OCI-LY3 (cell line): ENCODE measurements around the gene METTL24.

Source experiments
- H2AFZ ChIP-seq: fragments of 200-600, 300-600 bp; shearing (Covaris generic); 2 replicates; pipeline ENCODE4 v1.6.0; 2014; ENCODE audit warnings: antibody characterized with exemption, low read depth, low read length
- H3K27ac ChIP-seq: fragments of 200-600, 300-600 bp; sonication (generic); 2 replicates; pipeline ENCODE4 v1.5.1; 2014; ENCODE audit warnings: mild to moderate bottlenecking, low read length, moderate library complexity, mixed read lengths
- H3K27me3 ChIP-seq: fragments of 200-600, 300-600 bp; sonication (generic); 2 replicates; pipeline ENCODE4 v1.6.1; 2014; ENCODE audit warnings: low read depth, low read length, mixed read lengths
- H3K36me3 ChIP-seq: fragments of 200-600, 300-600 bp; sonication (generic); replicated peaks from 2 replicates; pipeline ENCODE3; 2014; ENCODE audit warnings: low read depth, low read length, mixed read lengths
- H3K4me1 ChIP-seq: fragments of 300-600, 200-600 bp; sonication (generic); 2 replicates; pipeline ENCODE4 v1.6.1; 2014; ENCODE audit warnings: low read length, mixed read lengths
- H3K4me2 ChIP-seq: fragments of 200-600, 300-600 bp; sonication (generic); 2 replicates; pipeline ENCODE4 v1.6.1; 2014; ENCODE audit warnings: low read length, mixed read lengths
- H3K4me3 ChIP-seq: fragments of 300-600, 200-600 bp; sonication (generic); 2 replicates; pipeline ENCODE4 v1.5.1; 2014; ENCODE audit warnings: antibody characterized with exemption, mild to moderate bottlenecking, low read length, moderate library complexity
- H3K79me2 ChIP-seq: fragments of 300-600, 200-600 bp; shearing (Covaris generic); 2 replicates; pipeline ENCODE4 v1.6.1; 2014; ENCODE audit warnings: mild to moderate bottlenecking, low read length, mixed read lengths
- H3K9ac ChIP-seq: fragments of 300-600, 200-600 bp; shearing (Covaris generic); 2 replicates; pipeline ENCODE4 v1.6.0; 2014; ENCODE audit warnings: mild to moderate bottlenecking, low read length, moderate library complexity
- H3K9me3 ChIP-seq: fragments of 200-600, 300-600 bp; shearing (Covaris generic); 2 replicates; pipeline ENCODE4 v1.6.1; 2014; ENCODE audit warnings: low read length, mixed read lengths; ENCODE audit not compliant: insufficient read depth
- H4K20me1 ChIP-seq: fragments of 200-600, 300-600 bp; sonication (generic); 2 replicates; pipeline ENCODE4 v1.6.1; 2016; ENCODE audit warnings: low read length, mixed read lengths; ENCODE audit not compliant: insufficient read depth
- EZH2phosphoT487 ChIP-seq: fragments of 200-600 bp; shearing (Covaris generic); IDR thresholded peaks from 2 replicates; pipeline ENCODE4 v1.6.1; 2018; ENCODE audit warnings: antibody characterized with exemption, mixed run types, low read depth
- TF ChIP-seq, protein P1 (sequence below): fragments of 200-600, 300-600 bp; sonication (generic); IDR thresholded peaks from 2 replicates; pipeline ENCODE4 v1.5.1; 2014; ENCODE audit warnings: antibody characterized with exemption, low read length, low read depth

The METTL24 gene

GRCh38 chr6:110214338-110214737, 143.8 kb downstream of the METTL24 start:
- TF ChIP-seq, protein P1, sequence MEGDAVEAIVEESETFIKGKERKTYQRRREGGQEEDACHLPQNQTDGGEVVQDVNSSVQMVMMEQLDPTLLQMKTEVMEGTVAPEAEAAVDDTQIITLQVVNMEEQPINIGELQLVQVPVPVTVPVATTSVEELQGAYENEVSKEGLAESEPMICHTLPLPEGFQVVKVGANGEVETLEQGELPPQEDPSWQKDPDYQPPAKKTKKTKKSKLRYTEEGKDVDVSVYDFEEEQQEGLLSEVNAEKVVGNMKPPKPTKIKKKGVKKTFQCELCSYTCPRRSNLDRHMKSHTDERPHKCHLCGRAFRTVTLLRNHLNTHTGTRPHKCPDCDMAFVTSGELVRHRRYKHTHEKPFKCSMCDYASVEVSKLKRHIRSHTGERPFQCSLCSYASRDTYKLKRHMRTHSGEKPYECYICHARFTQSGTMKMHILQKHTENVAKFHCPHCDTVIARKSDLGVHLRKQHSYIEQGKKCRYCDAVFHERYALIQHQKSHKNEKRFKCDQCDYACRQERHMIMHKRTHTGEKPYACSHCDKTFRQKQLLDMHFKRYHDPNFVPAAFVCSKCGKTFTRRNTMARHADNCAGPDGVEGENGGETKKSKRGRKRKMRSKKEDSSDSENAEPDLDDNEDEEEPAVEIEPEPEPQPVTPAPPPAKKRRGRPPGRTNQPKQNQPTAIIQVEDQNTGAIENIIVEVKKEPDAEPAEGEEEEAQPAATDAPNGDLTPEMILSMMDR: no peak
- TF ChIP-seq EZH2phosphoT487: no peak
- Histone ChIP-seq H3K27me3 (no peaks in the 10 kb centered on the region), H3K4me1 (peaks cover 4% of the 10 kb centered on the region; the same call in 1 of the 2 replicates), H2AFZ (no peak overlapping the region), H3K4me3 (no peak overlapping the region), H3K9me3 (no peaks in the 10 kb centered on the region), H3K4me2 (no peak overlapping the region), H3K36me3 (peaks cover 7% of the 10 kb centered on the region), H4K20me1 (no peaks in the 10 kb centered on the region), H3K27ac (no peak overlapping the region), H3K9ac (no peak overlapping the region), H3K79me2 (no peaks in the 10 kb centered on the region)

DNA sequence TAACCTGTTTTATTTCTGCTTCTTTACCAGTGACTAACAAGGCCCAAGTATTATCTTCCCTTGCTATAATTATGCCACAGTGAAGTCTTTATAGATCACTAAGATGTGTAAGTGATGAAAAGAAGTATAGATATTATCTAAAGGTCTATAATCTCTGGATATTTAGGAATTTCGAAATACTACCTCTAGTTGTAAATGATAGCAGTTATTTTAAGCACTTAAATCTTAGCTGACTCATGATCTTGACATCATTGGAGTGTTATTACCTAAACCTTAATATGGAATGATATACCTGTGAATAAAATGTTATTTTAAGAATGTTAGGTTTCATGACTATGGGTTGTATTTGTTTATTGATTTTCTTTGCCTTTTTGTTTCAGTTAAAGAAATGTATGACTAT, 146.4 kb downstream of the METTL24 start:
- H3K27me3 ChIP-seq: no peaks in the 10 kb centered on the region
- TF ChIP-seq, protein P1: no peak
- peaks cover 13% of the 10 kb centered on the region for H3K36me3 ChIP-seq
- no peak overlapping the region for H3K9ac ChIP-seq
- peaks cover 4% of the 10 kb centered on the region for H3K4me1 ChIP-seq
- no peaks in the 10 kb centered on the region for H3K9me3 ChIP-seq
- H2AFZ ChIP-seq: no peak overlapping the region
- H4K20me1 ChIP-seq: no peaks in the 10 kb centered on the region
- no peak overlapping the region for H3K4me3 ChIP-seq
- H3K4me2 ChIP-seq: no peak overlapping the region
- no peak overlapping the region for H3K27ac ChIP-seq
- no peaks in the 10 kb centered on the region for H3K79me2 ChIP-seq

GRCh38 chr6:110207652-110208051, 150.5 kb downstream of the METTL24 start:
- no peak for TF ChIP-seq EZH2phosphoT487
- TF ChIP-seq, protein P1: no peak
- no peak overlapping the region for H2AFZ ChIP-seq
- H3K4me1 ChIP-seq: peaks cover 21% of the 10 kb centered on the region
- no peaks in the 10 kb centered on the region for H3K79me2 ChIP-seq
- H4K20me1 ChIP-seq: no peaks in the 10 kb centered on the region
- H3K4me2 ChIP-seq: no peak overlapping the region
- H3K36me3 ChIP-seq: peaks cover 10% of the 10 kb centered on the region
- no peak overlapping the region for H3K27ac ChIP-seq
- no peak overlapping the region for H3K4me3 ChIP-seq
- no peaks in the 10 kb centered on the region for H3K9me3 ChIP-seq
- no peaks in the 10 kb centered on the region for H3K27me3 ChIP-seq
- no peak overlapping the region for H3K9ac ChIP-seq

GRCh38 chr6:110201151-110201884, 156.8 kb downstream of the METTL24 start:
- TF ChIP-seq, protein P1: no peak
- no peak for TF ChIP-seq EZH2phosphoT487

More at GRCh38 chr6:110201151-110201884, 156.8 kb downstream of the METTL24 start:
- H3K9ac ChIP-seq: no peak overlapping the region
- no peak overlapping the region for H3K4me2 ChIP-seq
- no peaks in the 10 kb centered on the region for H3K79me2 ChIP-seq
- H3K36me3 ChIP-seq: no peaks in the 10 kb centered on the region
- H3K27ac ChIP-seq: no peak overlapping the region
- no peaks in the 10 kb centered on the region for H3K9me3 ChIP-seq
- no peak overlapping the region for H2AFZ ChIP-seq
- peaks cover 17% of the 10 kb centered on the region for H3K4me1 ChIP-seq
- no peaks in the 10 kb centered on the region for H4K20me1 ChIP-seq
- no peaks in the 10 kb centered on the region for H3K27me3 ChIP-seq
- no peak overlapping the region for H3K4me3 ChIP-seq
